Neural cell (in vitro differentiated cells): Measurements from ENCODE around the gene SEPTIN2. TPM values are rescaled to one million over a fixed set of nuclear protein-coding genes. Genes with fewer than 3 reads are reported as not detected.

Source experiments
- H2AFZ ChIP-seq: fragments of 200-600, 300-800 bp; sonication (generic), shearing (Covaris generic); 2 replicates; pipeline ENCODE4 v1.6.0; 2014; ENCODE audit warnings: low read depth, mild to moderate bottlenecking, antibody characterized with exemption, low read length, moderate library complexity
- H3F3A ChIP-seq: fragments of 200-600 bp; shearing (Covaris generic); 2 replicates; pipeline ENCODE4 v1.6.1; 2016; ENCODE audit warnings: mild to moderate bottlenecking, moderate library complexity, mixed read lengths, antibody characterized with exemption, low read length; ENCODE audit not compliant: insufficient read depth, poor library complexity, severe bottlenecking
- H3K27ac ChIP-seq: fragments of 200-600, 300-800 bp; sonication (generic), shearing (Covaris generic); 2 replicates; pipeline ENCODE4 v1.5.1; 2014; ENCODE audit warnings: mild to moderate bottlenecking, low read length, moderate library complexity
- H3K27me3 ChIP-seq: fragments of 300-800, 200-600 bp; sonication (generic), shearing (Covaris generic); 2 replicates; pipeline ENCODE4 v1.6.0; 2014; ENCODE audit warnings: mild to moderate bottlenecking, low read depth, low read length, moderate library complexity; ENCODE audit not compliant: insufficient read depth
- H3K36me3 ChIP-seq: fragments of 300-800, 200-600 bp; sonication (generic), shearing (Covaris generic); 2 replicates; pipeline ENCODE4 v1.5.1; 2014; ENCODE audit warnings: mild to moderate bottlenecking, antibody characterized with exemption, low read length, moderate library complexity; ENCODE audit not compliant: insufficient read depth
- H3K4me2 ChIP-seq: fragments of 300-800, 200-600 bp; sonication (generic), shearing (Covaris generic); 2 replicates; pipeline ENCODE4 v1.6.0; 2014; ENCODE audit warnings: mild to moderate bottlenecking, low read length
- H3K4me3 ChIP-seq: fragments of 300-800, 200-600 bp; sonication (generic), shearing (Covaris generic); 2 replicates; pipeline ENCODE4 v1.5.1; 2014; ENCODE audit warnings: mild to moderate bottlenecking, low read length, moderate library complexity
- H3K79me2 ChIP-seq: fragments of 200-600 bp; shearing (Covaris generic); replicated peaks from 2 replicates; pipeline ENCODE4 v1.6.0; 2014; ENCODE audit warnings: mild to moderate bottlenecking, low read length, moderate library complexity; ENCODE audit not compliant: insufficient read depth
- H3K9ac ChIP-seq: fragments of 300-800, 200-600 bp; sonication (generic), shearing (Covaris generic); 2 replicates; pipeline ENCODE4 v1.6.1; 2016; ENCODE audit warnings: mild to moderate bottlenecking, low read length, mixed read lengths
- H3K9me2 ChIP-seq: fragments of 200-600 bp; shearing (Covaris generic); 2 replicates; pipeline ENCODE4 v1.6.1; 2016; ENCODE audit warnings: mild to moderate bottlenecking, low read length, mixed read lengths; ENCODE audit not compliant: insufficient read depth
- H3K9me3 ChIP-seq: fragments of 200-600, 300-800 bp; sonication (generic), shearing (Covaris generic); 2 replicates; pipeline ENCODE4 v1.6.1; 2016; ENCODE audit warnings: mild to moderate bottlenecking, mixed run types, low read length, moderate library complexity, mixed read lengths
- H4K20me1 ChIP-seq: fragments of 200-600 bp; shearing (Covaris generic); 2 replicates; pipeline ENCODE4 v1.6.1; 2016; ENCODE audit warnings: mild to moderate bottlenecking, mixed run types; ENCODE audit not compliant: insufficient read depth
- CTCF ChIP-seq: fragments of 450-650 bp; IDR thresholded peaks from 2 replicates; pipeline ENCODE4 v1.5.1; 2014; ENCODE audit warnings: antibody characterized with exemption, mild to moderate bottlenecking, moderate library complexity; ENCODE audit not compliant: poor library complexity, severe bottlenecking
- EP300 ChIP-seq: fragments of 450-650 bp; conservative IDR thresholded peaks from 2 replicates; pipeline ENCODE4 v1.6.1; 2014; ENCODE audit warnings: antibody characterized with exemption, mild to moderate bottlenecking, moderate library complexity; ENCODE audit not compliant: poor library complexity, severe bottlenecking
- EZH2 ChIP-seq: fragments of 200-600, 300-800 bp; shearing (Covaris generic), sonication (generic); IDR thresholded peaks from 2 replicates; pipeline ENCODE4 v1.6.1; 2014; ENCODE audit warnings: antibody characterized with exemption, low read length, borderline replicate concordance, mild to moderate bottlenecking; ENCODE audit not compliant: insufficient read depth, poor library complexity, severe bottlenecking
- MXI1 ChIP-seq: fragments of 450-650 bp; conservative IDR thresholded peaks from 2 replicates; pipeline ENCODE4 v1.6.1; 2014; ENCODE audit warnings: antibody characterized with exemption, mild to moderate bottlenecking; ENCODE audit not compliant: poor library complexity, severe bottlenecking
- POLR2AphosphoS5 ChIP-seq: IDR thresholded peaks from 2 replicates; pipeline ENCODE4 v1.6.1; 2012
- RAD21 ChIP-seq: fragments of 450-650 bp; conservative IDR thresholded peaks from 2 replicates; pipeline ENCODE4 v1.6.1; 2014; ENCODE audit warnings: antibody characterized with exemption, mild to moderate bottlenecking, moderate library complexity
- REST ChIP-seq: IDR thresholded peaks from 2 replicates; pipeline ENCODE4 v1.6.1; 2012; ENCODE audit warnings: borderline replicate concordance
- SMC3 ChIP-seq: fragments of 450-650 bp; conservative IDR thresholded peaks from 2 replicates; pipeline ENCODE4 v1.6.1; 2014; ENCODE audit warnings: antibody characterized with exemption, mild to moderate bottlenecking, moderate library complexity; ENCODE audit not compliant: poor library complexity
- TAF1 ChIP-seq: IDR thresholded peaks from 2 replicates; pipeline ENCODE4 v1.6.1; 2012; ENCODE audit warnings: low read depth
- polyA plus RNA-seq: library from polyadenylated mRNA; depleted of rRNA; stranded (reverse); fragments of >200 nt; gene quantifications from 2 replicates; pipeline ENCODE4 v1.2.3, GENCODE V29; 2014

The SEPTIN2 gene
- polyA plus RNA-seq, 1 donor from 2014 or later, result 467 TPM

- H3K36me3 ChIP-seq, result no peaks in the 10 kb centered on the region
- H3K9ac ChIP-seq, result no peak overlapping the region
- TF ChIP-seq POLR2AphosphoS5, result no peak
- TF ChIP-seq EZH2, result no peak
- no peak for TF ChIP-seq EP300
- TF ChIP-seq CTCF, result no peak
- no peak for TF ChIP-seq TAF1
- H3K27ac ChIP-seq, result no peak overlapping the region
- H3K4me3 ChIP-seq, result no peak overlapping the region
- peaks cover 21% of the 10 kb centered on the region for H3K79me2 ChIP-seq
- H3K9me2 ChIP-seq, result no peaks in the 10 kb centered on the region
- H4K20me1 ChIP-seq, result no peaks in the 10 kb centered on the region
- H3K9me3 ChIP-seq, result no peaks in the 10 kb centered on the region
- H3K27me3 ChIP-seq, result no peaks in the 10 kb centered on the region
- H2AFZ ChIP-seq, result no peak overlapping the region
- no peaks in the 10 kb centered on the region for H3F3A ChIP-seq
- H3K4me2 ChIP-seq, result no peak overlapping the region
Measured at GRCh38 chr2:241329669-241330615, 14.2 kb downstream of the SEPTIN2 start.

GRCh38 chr2:241330616-241330981 lies 14.9 kb downstream of the SEPTIN2 start:
- no peaks in the 10 kb centered on the region for H3K36me3 ChIP-seq
- no peak for TF ChIP-seq CTCF
- no peak for TF ChIP-seq RAD21
- no peak for TF ChIP-seq TAF1
- no peak for TF ChIP-seq REST
- no peak for TF ChIP-seq EZH2
- no peak for TF ChIP-seq EP300
- TF ChIP-seq SMC3, result no peak
- TF ChIP-seq POLR2AphosphoS5, result no peak
- no peak for TF ChIP-seq MXI1
- H3K9me2 ChIP-seq, result no peaks in the 10 kb centered on the region
- peaks cover 15% of the 10 kb centered on the region for H3K79me2 ChIP-seq
- no peak overlapping the region for H3K4me2 ChIP-seq
- no peaks in the 10 kb centered on the region for H3K27me3 ChIP-seq
- H3F3A ChIP-seq, result no peaks in the 10 kb centered on the region
- H3K4me3 ChIP-seq, result no peak overlapping the region
- H3K9me3 ChIP-seq, result no peaks in the 10 kb centered on the region
- no peak overlapping the region for H3K27ac ChIP-seq
- H2AFZ ChIP-seq, result no peak overlapping the region
- no peaks in the 10 kb centered on the region for H4K20me1 ChIP-seq
- no peak overlapping the region for H3K9ac ChIP-seq
